K562 (cell line): ENCODE results near the gene TAT. TPM values are rescaled to one million over a fixed set of nuclear protein-coding genes. Genes with fewer than 3 reads are reported as not detected.

ENCODE experiments used
- ATAC-seq: fragments of 200-7000 bp; cut with Tn5 transposase; 3 replicates; pipeline ENCODE4 v1.9.1; 2020; ENCODE audit warnings: moderate library complexity
- BruUV-seq: library from RNA; stranded (reverse); fragments of 400-500 nt; replicated peaks from 2 replicates; lab custom pipeline; 2021; lab: Mats Ljungman, UMichigan
- CTCF ChIA-PET: fragments of 300-600 bp; formaldehyde crosslinking; extraction: SDS; loops from one replicate; lab custom pipeline; 2021; ENCODE audit warnings: low intra/inter-chr PET ratio; lab: Yijun Ruan, JAX
- POLR2A ChIA-PET: fragments of 300-600, 350-650 bp; sonication (Branson Sonifier 250); formaldehyde crosslinking; extraction: SDS; loops from one replicate; lab custom pipeline; 2021; ENCODE audit warnings: antibody characterized with exemption, inconsistent platforms; lab: Yijun Ruan, JAX
- DNase-seq, 4 experiments: peaks; one replicate each; pipeline versions ENCODE4 v3.0.0 to v3.0.0-alpha.2; 2011 to 2018; ENCODE audit warnings: low spot score in 3 of 4, mixed read lengths in 3 of 4; ENCODE audit errors: extremely low read depth in 1 of 4
- FAIRE-seq: peaks from 2 replicates; lab custom pipeline; 2011; peaks lifted over from hg19 to GRCh38; lab: Jason Lieb, UNC
- H2AFZ ChIP-seq: 2 replicates; pipeline ENCODE4 v1.6.0; 2011; ENCODE audit warnings: low read depth, low read length, control low read depth, inconsistent platforms
- H3K27ac ChIP-seq: fragments of 200-600 bp; 3 replicates; pipeline ENCODE4 v1.8.0; 2011; ENCODE audit warnings: low read depth, mild to moderate bottlenecking, control low read depth, inconsistent platforms, low read length, moderate library complexity, mixed read lengths; ENCODE audit errors: extremely low read depth
- H3K27me3 ChIP-seq, 2 experiments: fragments of 300-600 bp in 1 of 2; 2 replicates in 1 of 2; 3 replicates in 1 of 2; pipeline versions ENCODE4 v1.6.0 to v1.8.0; 2011; ENCODE audit warnings: inconsistent platforms in 2 of 2, low read length in 2 of 2, mild to moderate bottlenecking in 1 of 2, mixed read lengths in 1 of 2, moderate library complexity in 1 of 2; ENCODE audit not compliant: control insufficient read depth in 2 of 2, insufficient read depth in 2 of 2
- H3K36me3 ChIP-seq: fragments of 300-600 bp; 3 replicates; pipeline ENCODE4 v1.8.0; 2011; ENCODE audit warnings: mild to moderate bottlenecking, low read length, inconsistent platforms; ENCODE audit not compliant: control insufficient read depth, insufficient read depth
- H3K4me1 ChIP-seq, 2 experiments: fragments of 200-600 bp in 1 of 2; replicated peaks in 1 of 2; 2 replicates in 1 of 2; 3 replicates in 1 of 2; pipeline versions ENCODE4 v1.5.1 to v1.8.0; 2011; ENCODE audit warnings: inconsistent platforms in 2 of 2, low read length in 2 of 2, mild to moderate bottlenecking in 1 of 2, mixed read lengths in 1 of 2, moderate library complexity in 1 of 2; ENCODE audit not compliant: control insufficient read depth in 2 of 2, insufficient read depth in 2 of 2
- H3K4me2 ChIP-seq: 2 replicates; pipeline ENCODE4 v1.6.1; 2011; ENCODE audit warnings: low read length, control low read depth, inconsistent platforms, mixed read lengths; ENCODE audit not compliant: insufficient read depth
- H3K4me3 ChIP-seq: fragments of 200-600 bp; sonication (generic), shearing (Covaris generic); 2 replicates; pipeline ENCODE4 v1.5.1; 2016; ENCODE audit warnings: control low read depth, inconsistent platforms
- H3K79me2 ChIP-seq: fragments of 200-600 bp; 3 replicates; pipeline ENCODE4 v1.8.0; 2011; ENCODE audit warnings: low read length, inconsistent platforms; ENCODE audit not compliant: control insufficient read depth, insufficient read depth
- H3K9ac ChIP-seq, 2 experiments: 2 replicates each; pipeline versions ENCODE4 v1.6.0 to v1.6.1; 2011; ENCODE audit warnings: low read depth in 2 of 2, low read length in 2 of 2, control low read depth in 1 of 2, inconsistent platforms in 1 of 2, mild to moderate bottlenecking in 1 of 2, mixed read lengths in 1 of 2; ENCODE audit not compliant: insufficient read depth in 1 of 2
- H3K9me1 ChIP-seq: one replicate; pipeline ENCODE4 v1.6.0; 2011; ENCODE audit warnings: inconsistent platforms, mild to moderate bottlenecking, low read length, moderate library complexity; ENCODE audit not compliant: control insufficient read depth, insufficient read depth
- H3K9me3 ChIP-seq: replicated peaks from 2 replicates; pipeline ENCODE4 v1.5.1; 2011; ENCODE audit warnings: low read depth, low read length, inconsistent platforms; ENCODE audit not compliant: control insufficient read depth, insufficient read depth
- H4K20me1 ChIP-seq: replicated peaks from 2 replicates; pipeline ENCODE4 v1.6.1; 2011; ENCODE audit warnings: low read length, inconsistent platforms, mixed read lengths; ENCODE audit not compliant: control insufficient read depth, insufficient read depth
- EP400 ChIP-seq: fragments of 450-650 bp; IDR thresholded peaks from 2 replicates; pipeline ENCODE4 v1.6.1; 2017; ENCODE audit warnings: antibody characterized with exemption, mild to moderate bottlenecking, moderate library complexity
- FOSL1 ChIP-seq: fragments of 200-800 bp; sonication (Bioruptor generic); conservative IDR thresholded peaks from 2 replicates; pipeline ENCODE4 v1.6.1; 2016; ENCODE audit warnings: missing genetic modification characterization, missing compliant biosample characterization
- HBP1 ChIP-seq: fragments of 450-650 bp; formaldehyde crosslinking; IDR thresholded peaks from 2 replicates; pipeline ENCODE4 v1.4.0; 2022; ENCODE audit warnings: missing genetic modification characterization
- HNRNPL ChIP-seq: fragments of 200-400 bp; formaldehyde crosslinking; IDR thresholded peaks from 2 replicates; pipeline ENCODE4 v1.6.1; 2017; ENCODE audit warnings: low read depth, mild to moderate bottlenecking, low read length
- RNF219 ChIP-seq: fragments of 250-450 bp; sonication (Bioruptor Pico); IDR thresholded peaks from 2 replicates; pipeline ENCODE4 v1.5.0; 2022; ENCODE audit warnings: mild to moderate bottlenecking
- SIX5 ChIP-seq, 2 experiments: IDR thresholded peaks; 2 replicates each; pipeline ENCODE4 v1.6.1; 2011; ENCODE audit warnings: low read length in 2 of 2, borderline replicate concordance in 1 of 2, low read depth in 1 of 2, mild to moderate bottlenecking in 1 of 2, moderate library complexity in 1 of 2; ENCODE audit not compliant: insufficient read depth in 1 of 2
- SRSF3 ChIP-seq: fragments of 200-400 bp; formaldehyde crosslinking; IDR thresholded peaks from 2 replicates; pipeline ENCODE4 v1.6.1; 2016; ENCODE audit warnings: mild to moderate bottlenecking, low read length, moderate library complexity; ENCODE audit not compliant: insufficient read depth
- TCF3 ChIP-seq: sonication (generic); formaldehyde crosslinking; IDR thresholded peaks from 2 replicates; pipeline ENCODE4 v1.4.0; 2020; ENCODE audit warnings: mild to moderate bottlenecking, missing genetic modification reagents
- ZNF175 ChIP-seq: fragments of 200-800 bp; sonication (Bioruptor generic); IDR thresholded peaks from 2 replicates; pipeline ENCODE4 v1.6.1; 2016; ENCODE audit warnings: low read depth, mild to moderate bottlenecking, missing genetic modification characterization, missing compliant biosample characterization
- ZNF232 ChIP-seq: sonication (generic); formaldehyde crosslinking; IDR thresholded peaks from 2 replicates; pipeline ENCODE4 v1.8.0; 2022; ENCODE audit warnings: mild to moderate bottlenecking, missing genetic modification reagents
- ZNF740 ChIP-seq, 3 experiments: fragments of 200-800 bp in 1 of 3; sonication (Bioruptor generic) in 1 of 3; sonication (generic) in 1 of 3; formaldehyde crosslinking in 1 of 3; IDR thresholded peaks; 2 replicates each; pipeline versions ENCODE4 v1.6.1 to v1.8.0; 2016 to 2022; ENCODE audit warnings: mild to moderate bottlenecking in 2 of 3, missing compliant biosample characterization in 2 of 3, missing genetic modification characterization in 2 of 3, missing genetic modification reagents in 1 of 3
- in situ Hi-C: fragments of 300-500 bp; cut with MboI; formaldehyde crosslinking; loops from 4 replicates; pipeline ENCODE4 v1.15.0; 2018; ENCODE audit warnings: inconsistent platforms, mixed read lengths
- intact Hi-C: fragments of 100-400 bp; cut with micrococcal nuclease; formaldehyde crosslinking; loops from 2 replicates; pipeline ENCODE4 v1.14.2; 2022
- polyA plus RNA-seq, 8 experiments: library from polyadenylated mRNA; depleted of rRNA in 4 of 8; stranded (reverse) in 5 of 8; unstranded in 3 of 8; fragments of >200 nt; fragmentation: Nextera tagmentation in 2 of 8; fragmentation: Illumina TruSeq in 1 of 8; extraction: Ambion mirVana in 2 of 8; extraction: Trizol in 1 of 8; gene quantifications; 2 replicates each; pipeline versions ENCODE4 v1.2.1 to v1.2.3, GENCODE V29; 2011 to 2014; ENCODE audit warnings: inconsistent platforms in 1 of 8, missing spikeins in 1 of 8
- total RNA-seq, 7 experiments: library from RNA; depleted of rRNA in 6 of 7; stranded (reverse); fragments of >200 nt in 6 of 7; fragmentation: Illumina TruSeq in 2 of 7; extraction: Trizol in 2 of 7; gene quantifications; 2 replicates each; pipeline versions ENCODE4 v1.2.1 to v1.2.3, GENCODE V29; 2011 to 2021; ENCODE audit warnings: low replicate concordance in 1 of 7

The TAT gene
- total and polyA plus RNA-seq, 9 of the 15 experiments (the other 6 are each of a cell fraction or from before 2014, with no cell fraction given), result 0.04 to 0.24 (median 0.04) TPM; not detected in 6

GRCh38 chr16:71559855-71560254, 17.0 kb downstream of the TAT start:
- no TSS peak for BruUV-seq
- Histone ChIP-seq H4K20me1 (no peaks in the 10 kb centered on the region), H3K36me3 (no peaks in the 10 kb centered on the region), H3K4me2 (no peak overlapping the region), H2AFZ (no peak overlapping the region), H3K27ac (no peak overlapping the region), H3K4me1 (peaks cover 4 to 6% of the 10 kb centered on the region in 2 experiments; a peak in 3 of 5 replicates), H3K79me2 (no peaks in the 10 kb centered on the region), H3K9me1 (no peaks in the 10 kb centered on the region), H3K4me3 (no peak overlapping the region), H3K9me3 (no peaks in the 10 kb centered on the region), H3K27me3 (peaks cover 4 to 10% of the 10 kb centered on the region in 2 experiments; a peak in 2 of 5 replicates), H3K9ac (no peak overlapping the region)
- ChIA-PET POLR2A (no interaction called here), CTCF (no interaction called here)
- FAIRE-seq (no peak), DNase-seq (no peak), ATAC-seq (no peak)
- intact Hi-C loops, result no loop called here
- in situ Hi-C loops, result no loop called here
- no peak for TF ChIP-seq SRSF3
- TF ChIP-seq HNRNPL, result no peak
- no peak for TF ChIP-seq FOSL1
- no peak for TF ChIP-seq TCF3 (CRISPR knock-in tag)
- no peak for TF ChIP-seq SIX5 (IDR thresholded peaks at IDR 0.05; ENCODE audit: borderline replicate concordance in 1 of 2, insufficient read depth in 1 of 2, low read depth in 1 of 2, low read length in 2 of 2)
- TF ChIP-seq EP400, result no peak
- TF ChIP-seq ZNF740 (CRISPR knock-in tag; IDR thresholded peaks at IDR 0.05), result no peak
- TF ChIP-seq ZNF740 (tag; IDR thresholded peaks at IDR 0.05), result no peak
- no peak for TF ChIP-seq HBP1
- no peak for TF ChIP-seq ZNF175 (CRISPR knock-in tag)
- TF ChIP-seq RNF219 (CRISPR knock-in tag), result no peak
- TF ChIP-seq ZNF232 (CRISPR knock-in tag), result no peak
